Stimulated activated CD4-positive, alpha-beta T cell treated with anti-CD3 and anti-CD28 coated beads, Interleukin-4, amount 100 ng/mL, for 48 hours (primary cell): Measurements from ENCODE around the gene SYCP2.
A peak's percentile ranks its signal among the peaks of the same experiment; 100 is the strongest.

ENCODE experiments used
- DNase-seq, 2 donors: peaks; one replicate each; pipeline ENCODE4 v3.0.0-alpha.2; 2020; ENCODE audit warnings: low read depth in 2 of 2

The SYCP2 gene

GRCh38 chr20:59942245-59942644 is 8.8 kb upstream of the SYCP2 start:
- no peak for DNase-seq

GRCh38 chr20:59940956-59941294 is 7.5 kb upstream of the SYCP2 start:
- no peak for DNase-seq

GRCh38 chr20:59940129-59940955 is 6.9 kb upstream of the SYCP2 start, which contains the start of the genes FAM217B and PPP1R3D:
TSS of gene FAM217B (plus strand) at chr20:59940389. CDS start at chr20:59943944, 3,555 bp downstream.
TSS of gene PPP1R3D (minus strand) at chr20:59940305. CDS start at chr20:59939931, 374 bp downstream.
- peak; percentile 83 to 89 for DNase-seq

GRCh38 chr20:59939879-59940128 is 6.4 kb upstream of the SYCP2 start:
- no peak for DNase-seq

GRCh38 chr20:59939052-59939878 is 5.8 kb upstream of the SYCP2 start:
- no peak for DNase-seq

- DNase-seq: no peak
These were observed 5.2 kb upstream of the SYCP2 start for GRCh38 chr20:59938696-59939051.

- DNase-seq: no peak
These were observed 4.8 kb upstream of the SYCP2 start for GRCh38 chr20:59938221-59938620.

- DNase-seq: no peak
These were observed 3.7 kb upstream of the SYCP2 start for GRCh38 chr20:59937150-59937549.

- DNase-seq: no peak
These were observed 3.0 kb upstream of the SYCP2 start for GRCh38 chr20:59936409-59936808.

- no peak for DNase-seq
These were observed 2.2 kb upstream of the SYCP2 start for GRCh38 chr20:59935457-59936185.

GRCh38 chr20:59933849-59934585 is 580 bp upstream of the SYCP2 start:
- DNase-seq: peak; percentile 73 to 76

GRCh38 chr20:59932616-59933295 is 681 bp downstream of the SYCP2 start:
- no peak for DNase-seq

GRCh38 chr20:59931511-59932312 is 1.7 kb downstream of the SYCP2 start:
- DNase-seq: no peak

- DNase-seq: no peak
These were observed 7.5 kb downstream of the SYCP2 start for GRCh38 chr20:59925899-59926298.

- no peak for DNase-seq
These were observed 8.1 kb downstream of the SYCP2 start for GRCh38 chr20:59925359-59925758.

- DNase-seq: no peak
These were observed 9.9 kb downstream of the SYCP2 start for GRCh38 chr20:59923514-59923913.

- DNase-seq: no peak
These were observed 12.5 kb downstream of the SYCP2 start for GRCh38 chr20:59920944-59921343.

GRCh38 chr20:59912609-59913008 is 20.8 kb downstream of the SYCP2 start:
- no peak for DNase-seq

- DNase-seq: no peak
These were observed 22.4 kb downstream of the SYCP2 start for GRCh38 chr20:59911041-59911440.

- no peak for DNase-seq
These were observed 24.6 kb downstream of the SYCP2 start for GRCh38 chr20:59908855-59909254.
